ENCODE measurements around the gene ZG16B.

Gene ZG16B

DNA sequence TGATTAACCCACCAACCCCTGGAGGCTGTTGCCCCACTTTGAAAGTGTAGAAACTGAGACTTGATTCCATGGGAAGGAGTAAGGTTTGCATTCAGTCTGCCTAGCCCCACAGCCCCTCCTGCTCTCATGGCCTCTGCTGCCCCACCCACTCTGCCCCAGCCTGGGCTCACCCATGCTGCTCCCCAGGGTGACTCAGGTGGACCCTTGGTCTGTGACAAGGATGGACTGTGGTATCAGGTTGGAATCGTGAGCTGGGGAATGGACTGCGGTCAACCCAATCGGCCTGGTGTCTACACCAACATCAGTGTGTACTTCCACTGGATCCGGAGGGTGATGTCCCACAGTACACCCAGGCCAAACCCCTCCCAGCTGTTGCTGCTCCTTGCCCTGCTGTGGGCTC lies 25.4 kb upstream of the ZG16B start:
- in situ Hi-C loops (cut with MboI; ENCODE audit: low pct_unique_long_range_greater_than_20kb, low sequenced_read_pairs, unreplicated experiment) = no loop called here
- TF ChIP-seq CTCF (IDR thresholded peaks at IDR 0.05; ENCODE audit: extremely low read depth, insufficient read depth, missing control alignments) = no peak
- no peak for DNase-seq (ENCODE audit: low spot score)

DNA sequence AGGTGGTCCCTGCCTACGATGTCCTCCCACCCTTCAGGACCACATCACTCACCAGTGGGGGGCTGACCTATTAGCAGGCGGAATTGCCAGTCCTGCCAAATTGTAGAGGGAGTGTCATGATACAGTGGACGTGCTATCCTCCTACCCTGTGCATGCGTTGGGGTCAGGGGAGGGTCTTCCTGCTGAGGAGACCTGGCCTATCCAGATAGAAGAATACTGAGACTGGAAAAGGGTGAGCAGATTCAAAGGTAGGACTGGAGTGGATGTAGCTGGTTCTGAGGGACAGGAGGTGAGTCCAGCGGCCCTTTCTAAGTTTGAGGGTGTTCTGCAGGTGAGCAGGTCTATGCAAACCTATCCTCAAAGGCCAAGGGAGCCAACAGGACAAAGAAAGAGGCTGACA lies 23.8 kb upstream of the ZG16B start:
- no peak for DNase-seq (ENCODE audit: low spot score)
- TF ChIP-seq CTCF (IDR thresholded peaks at IDR 0.05; ENCODE audit: extremely low read depth, insufficient read depth, missing control alignments) = no peak
- in situ Hi-C loops (cut with MboI; ENCODE audit: low pct_unique_long_range_greater_than_20kb, low sequenced_read_pairs, unreplicated experiment) = no loop called here

- DNase-seq (ENCODE audit: low spot score) = no peak
- no peak for TF ChIP-seq CTCF (IDR thresholded peaks at IDR 0.05; ENCODE audit: extremely low read depth, insufficient read depth, missing control alignments)
- in situ Hi-C loops (cut with MboI; ENCODE audit: low pct_unique_long_range_greater_than_20kb, low sequenced_read_pairs, unreplicated experiment) = no loop called here
These were observed 21.9 kb upstream of the ZG16B start for GRCh38 chr16:2808181-2808580.

- in situ Hi-C loops (cut with MboI; ENCODE audit: low pct_unique_long_range_greater_than_20kb, low sequenced_read_pairs, unreplicated experiment) = no loop called here
- DNase-seq (ENCODE audit: low spot score) = no peak
- no peak for TF ChIP-seq CTCF (IDR thresholded peaks at IDR 0.05; ENCODE audit: extremely low read depth, insufficient read depth, missing control alignments)
These were observed 20.8 kb upstream of the ZG16B start for GRCh38 chr16:2809149-2809760.

GRCh38 chr16:2810651-2811050 lies 19.5 kb upstream of the ZG16B start:
- in situ Hi-C loops (cut with MboI; ENCODE audit: low pct_unique_long_range_greater_than_20kb, low sequenced_read_pairs, unreplicated experiment) = no loop called here
- no peak for DNase-seq (ENCODE audit: low spot score)
- no peak for TF ChIP-seq CTCF (IDR thresholded peaks at IDR 0.05; ENCODE audit: extremely low read depth, insufficient read depth, missing control alignments)

DNA sequence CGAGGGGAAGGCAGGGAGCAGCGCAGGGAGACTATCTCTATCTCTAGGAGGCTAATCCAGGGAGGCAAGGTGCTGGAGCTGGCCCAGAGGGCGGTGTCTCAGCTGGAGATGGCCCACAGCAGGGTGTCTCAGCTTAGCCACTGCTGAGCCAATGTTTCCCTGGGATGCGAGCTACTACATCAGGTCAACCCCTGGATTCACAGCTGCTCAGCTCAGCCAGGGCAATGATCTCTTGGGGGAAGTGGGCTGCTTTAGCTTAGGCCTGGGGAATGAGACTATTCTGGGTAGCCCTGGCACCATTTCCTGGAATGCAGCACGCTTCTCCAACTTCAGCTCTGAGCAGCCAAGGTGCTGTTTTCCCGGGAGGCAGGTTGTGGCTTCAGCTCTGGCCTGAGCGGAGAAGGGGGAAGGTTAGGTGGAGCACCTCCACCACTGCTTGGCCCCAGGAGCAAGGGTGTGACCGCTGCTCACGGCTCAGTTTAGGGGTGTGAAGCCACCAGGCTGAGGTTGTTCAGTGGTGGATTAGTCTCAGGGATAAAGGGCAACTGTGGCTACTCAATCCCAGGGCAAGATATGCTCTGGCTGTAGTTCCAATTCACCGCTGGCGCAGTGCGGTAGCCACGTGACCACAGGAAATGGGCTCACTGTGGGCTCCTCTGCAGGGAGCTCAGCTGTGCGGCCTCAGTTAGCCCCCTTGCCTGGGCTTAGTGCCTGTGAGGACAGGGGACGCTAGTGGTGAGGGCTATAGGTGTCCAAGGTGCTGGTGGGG lies 18.2 kb upstream of the ZG16B start:
- in situ Hi-C loops (cut with MboI; ENCODE audit: low pct_unique_long_range_greater_than_20kb, low sequenced_read_pairs, unreplicated experiment) = no loop called here
- DNase-seq (ENCODE audit: low spot score) = no peak
- no peak for TF ChIP-seq CTCF (IDR thresholded peaks at IDR 0.05; ENCODE audit: extremely low read depth, insufficient read depth, missing control alignments)
